Central memory CD8-positive, alpha-beta T cell (primary cell): Measurements from ENCODE around the gene NFE2L1.
"Not testable (repeated sequence)": the region's sequence is repeated elsewhere in the genome, so short reads cannot be mapped to it uniquely, and the experiment has no call there.

Source experiments
- ATAC-seq: fragments of 150-1000 bp; cut with Tn5 transposase; replicated peaks from 2 replicates; pipeline ENCODE4 v1.10.0; 2022; ENCODE audit warnings: mild to moderate bottlenecking, moderate FRiP score, moderate number of reproducible peaks; ENCODE audit not compliant: poor library complexity, severe bottlenecking; ENCODE audit errors: extremely low read depth
- DNase-seq, 2 donors: peaks; one replicate each; pipeline ENCODE4 v3.0.0; 2021; ENCODE audit warnings: low spot score in 2 of 2
- H3K27ac Mint-ChIP-seq: one replicate; pipeline ENCODE4 v1.8.0; 2022; ENCODE audit warnings: low read depth, mild to moderate bottlenecking, moderate library complexity, mixed read lengths
- H3K27me3 Mint-ChIP-seq: one replicate; pipeline ENCODE4 v1.8.0; 2022; ENCODE audit warnings: mixed read lengths
- H3K36me3 Mint-ChIP-seq: one replicate; pipeline ENCODE4 v1.8.0; 2022; ENCODE audit warnings: mild to moderate bottlenecking, moderate library complexity, mixed read lengths; ENCODE audit not compliant: insufficient read depth
- H3K4me1 Mint-ChIP-seq: one replicate; pipeline ENCODE4 v1.8.0; 2022; ENCODE audit warnings: mixed read lengths
- H3K4me3 Mint-ChIP-seq: one replicate; pipeline ENCODE4 v1.8.0; 2022; ENCODE audit warnings: mild to moderate bottlenecking, moderate library complexity, mixed read lengths
- H3K9me3 Mint-ChIP-seq: one replicate; pipeline ENCODE4 v1.8.0; 2022; ENCODE audit warnings: mixed read lengths

NFE2L1 gene

GRCh38 chr17:48026502-48027321 is 21.4 kb upstream of the NFE2L1 start:
- Mint-ChIP-seq H3K4me1 (peaks cover 36% of the 10 kb centered on the region), H3K36me3 (peaks cover 8% of the 10 kb centered on the region), H3K9me3 (no peaks in the 10 kb centered on the region), H3K27ac (no peak overlapping the region), H3K4me3 (peak overlapping the region; percentile 81), H3K27me3 (peaks cover 39% of the 10 kb centered on the region)
- DNase-seq (peak; percentile 54 to 61), ATAC-seq (no peak)

GRCh38 chr17:48027322-48027981 is 20.7 kb upstream of the NFE2L1 start:
- no peak overlapping the region for H3K27ac Mint-ChIP-seq
- no peaks in the 10 kb centered on the region for H3K9me3 Mint-ChIP-seq
- no peak for ATAC-seq
- H3K4me1 Mint-ChIP-seq = peaks cover 36% of the 10 kb centered on the region
- H3K4me3 Mint-ChIP-seq = peak overlapping the region; percentile 20
- no peak for DNase-seq
- H3K27me3 Mint-ChIP-seq = peaks cover 44% of the 10 kb centered on the region
- peaks cover 8% of the 10 kb centered on the region for H3K36me3 Mint-ChIP-seq

- ATAC-seq (no peak), DNase-seq (no peak)
- H3K4me1 Mint-ChIP-seq = peaks cover 31% of the 10 kb centered on the region
- no peaks in the 10 kb centered on the region for H3K9me3 Mint-ChIP-seq
- peaks cover 47% of the 10 kb centered on the region for H3K27me3 Mint-ChIP-seq
- peaks cover 8% of the 10 kb centered on the region for H3K36me3 Mint-ChIP-seq
- H3K27ac Mint-ChIP-seq = no peak overlapping the region
- H3K4me3 Mint-ChIP-seq = no peak overlapping the region
Observed at GRCh38 chr17:48028736-48029135, 19.4 kb upstream of the NFE2L1 start.

- DNase-seq = no peak
- Mint-ChIP-seq H3K36me3 (peaks cover 2% of the 10 kb centered on the region), H3K4me1 (peaks cover 16% of the 10 kb centered on the region), H3K4me3 (no peak overlapping the region), H3K9me3 (no peaks in the 10 kb centered on the region), H3K27me3 (peaks cover 49% of the 10 kb centered on the region), H3K27ac (no peak overlapping the region)
- no peak for ATAC-seq
Observed at GRCh38 chr17:48030531-48030930, 17.6 kb upstream of the NFE2L1 start.

- no peaks in the 10 kb centered on the region for H3K36me3 Mint-ChIP-seq
- H3K9me3 Mint-ChIP-seq = no peaks in the 10 kb centered on the region
- H3K27ac Mint-ChIP-seq = no peak overlapping the region
- no peak overlapping the region for H3K4me3 Mint-ChIP-seq
- H3K27me3 Mint-ChIP-seq = peaks cover 61% of the 10 kb centered on the region
- ATAC-seq (no peak), DNase-seq (no peak)
- H3K4me1 Mint-ChIP-seq = peaks cover 2% of the 10 kb centered on the region
Observed at GRCh38 chr17:48031966-48032365, 16.2 kb upstream of the NFE2L1 start.

- H3K27ac Mint-ChIP-seq = not testable (repeated sequence)
Observed at GRCh38 chr17:48034734-48035133, 13.4 kb upstream of the NFE2L1 start.

GRCh38 chr17:48036693-48037035 is 11.5 kb upstream of the NFE2L1 start:
- no peaks in the 10 kb centered on the region for H3K9me3 Mint-ChIP-seq
- H3K27ac Mint-ChIP-seq = no peak overlapping the region
- DNase-seq (no peak), ATAC-seq (no peak)
- H3K27me3 Mint-ChIP-seq = peaks cover 58% of the 10 kb centered on the region
- peak overlapping the region; percentile 78 for H3K4me3 Mint-ChIP-seq
- H3K4me1 Mint-ChIP-seq = peaks cover 6% of the 10 kb centered on the region
- H3K36me3 Mint-ChIP-seq = no peaks in the 10 kb centered on the region

More at GRCh38 chr17:48034734-48035133, 13.4 kb upstream of the NFE2L1 start:
- H3K4me1 Mint-ChIP-seq, H3K36me3 Mint-ChIP-seq, ATAC-seq, DNase-seq, H3K9me3 Mint-ChIP-seq, H3K4me3 Mint-ChIP-seq: not testable (repeated sequence)
- peaks cover 74% of the 10 kb centered on the region for H3K27me3 Mint-ChIP-seq

GRCh38 chr17:48037036-48037837 is 10.9 kb upstream of the NFE2L1 start, which contains the start of gene COPZ2:
COPZ2 (minus strand) TSS chr17:48037797; CDS start chr17:48037777, 20 bp downstream.
- H3K4me3 Mint-ChIP-seq = peak within 1 kb of the TSS; percentile 78
- H3K9me3 Mint-ChIP-seq = no peaks in the 10 kb centered on the region
- peak within 1 kb of the TSS; percentile 48 for H3K27ac Mint-ChIP-seq
- DNase-seq (peak; percentile 44 to 48), ATAC-seq (peak; percentile 90)
- no peaks in the 10 kb centered on the region for H3K36me3 Mint-ChIP-seq
- peaks cover 6% of the 10 kb centered on the region for H3K4me1 Mint-ChIP-seq
- H3K27me3 Mint-ChIP-seq = peaks cover 52% of the 10 kb centered on the region

GRCh38 chr17:48037838-48038323 is 10.3 kb upstream of the NFE2L1 start:
- Mint-ChIP-seq H3K36me3 (no peaks in the 10 kb centered on the region), H3K4me3 (peak overlapping the region; percentile 78), H3K27ac (peak overlapping the region; percentile 48), H3K27me3 (peaks cover 46% of the 10 kb centered on the region), H3K4me1 (peaks cover 6% of the 10 kb centered on the region), H3K9me3 (no peaks in the 10 kb centered on the region)
- DNase-seq (no peak), ATAC-seq (no peak)

- no peaks in the 10 kb centered on the region for H3K36me3 Mint-ChIP-seq
- peaks cover 6% of the 10 kb centered on the region for H3K4me1 Mint-ChIP-seq
- H3K9me3 Mint-ChIP-seq = no peaks in the 10 kb centered on the region
- H3K27me3 Mint-ChIP-seq = peaks cover 38% of the 10 kb centered on the region
- H3K27ac Mint-ChIP-seq = no peak overlapping the region
- no peak for DNase-seq
- peak overlapping the region; percentile 78 for H3K4me3 Mint-ChIP-seq
- ATAC-seq = no peak
Observed at GRCh38 chr17:48038687-48039086, 9.5 kb upstream of the NFE2L1 start.

- Mint-ChIP-seq H3K36me3 (peaks cover 10% of the 10 kb centered on the region), H3K9me3 (no peaks in the 10 kb centered on the region), H3K4me1 (peaks cover 21% of the 10 kb centered on the region), H3K4me3 (no peak overlapping the region), H3K27me3 (peaks cover 16% of the 10 kb centered on the region), H3K27ac (no peak overlapping the region)
- no peak for ATAC-seq
- no peak for DNase-seq
Observed at GRCh38 chr17:48043176-48043575, 5.0 kb upstream of the NFE2L1 start.

- ATAC-seq = no peak
- H3K4me3 Mint-ChIP-seq = no peak overlapping the region
- no peaks in the 10 kb centered on the region for H3K9me3 Mint-ChIP-seq
- no peak overlapping the region for H3K27ac Mint-ChIP-seq
- no peak for DNase-seq
- H3K27me3 Mint-ChIP-seq = peaks cover under 1% of the 10 kb centered on the region
- H3K36me3 Mint-ChIP-seq = peaks cover 14% of the 10 kb centered on the region
- H3K4me1 Mint-ChIP-seq = peaks cover 33% of the 10 kb centered on the region
Observed at GRCh38 chr17:48044851-48045250, 3.3 kb upstream of the NFE2L1 start.
